ENCODE results near the gene SCN9A.

Gene SCN9A

DNA sequence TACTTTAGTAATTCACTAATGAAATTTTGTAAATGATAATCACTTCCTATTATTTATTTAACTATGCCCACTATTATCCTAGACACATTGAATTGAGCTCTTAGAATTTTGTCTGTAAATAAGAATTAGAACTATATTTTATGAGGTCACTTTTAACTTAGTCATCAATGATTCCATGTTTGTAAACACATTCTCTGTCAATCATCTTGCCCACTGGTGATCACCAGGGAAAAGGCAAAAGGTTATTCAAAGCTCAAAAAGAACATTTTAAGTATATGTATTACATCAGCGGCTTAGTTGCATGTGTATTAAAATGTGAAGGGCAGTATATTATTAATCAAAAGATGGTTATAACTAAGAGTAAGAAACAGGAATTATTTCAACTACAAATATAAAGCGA, 25.2 kb downstream of the SCN9A start:
- H3K4me1 Mint-ChIP-seq: peaks cover 10% of the 10 kb centered on the region
- H3K9me3 Mint-ChIP-seq: no peaks in the 10 kb centered on the region
- no peak overlapping the region for H3K27ac Mint-ChIP-seq
- H3K4me3 Mint-ChIP-seq: no peak overlapping the region
- TF ChIP-seq, protein P1, sequence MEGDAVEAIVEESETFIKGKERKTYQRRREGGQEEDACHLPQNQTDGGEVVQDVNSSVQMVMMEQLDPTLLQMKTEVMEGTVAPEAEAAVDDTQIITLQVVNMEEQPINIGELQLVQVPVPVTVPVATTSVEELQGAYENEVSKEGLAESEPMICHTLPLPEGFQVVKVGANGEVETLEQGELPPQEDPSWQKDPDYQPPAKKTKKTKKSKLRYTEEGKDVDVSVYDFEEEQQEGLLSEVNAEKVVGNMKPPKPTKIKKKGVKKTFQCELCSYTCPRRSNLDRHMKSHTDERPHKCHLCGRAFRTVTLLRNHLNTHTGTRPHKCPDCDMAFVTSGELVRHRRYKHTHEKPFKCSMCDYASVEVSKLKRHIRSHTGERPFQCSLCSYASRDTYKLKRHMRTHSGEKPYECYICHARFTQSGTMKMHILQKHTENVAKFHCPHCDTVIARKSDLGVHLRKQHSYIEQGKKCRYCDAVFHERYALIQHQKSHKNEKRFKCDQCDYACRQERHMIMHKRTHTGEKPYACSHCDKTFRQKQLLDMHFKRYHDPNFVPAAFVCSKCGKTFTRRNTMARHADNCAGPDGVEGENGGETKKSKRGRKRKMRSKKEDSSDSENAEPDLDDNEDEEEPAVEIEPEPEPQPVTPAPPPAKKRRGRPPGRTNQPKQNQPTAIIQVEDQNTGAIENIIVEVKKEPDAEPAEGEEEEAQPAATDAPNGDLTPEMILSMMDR (IDR thresholded peaks at IDR 0.05; ENCODE audit: unreplicated experiment in 3 of 3): no peak
- no peaks in the 10 kb centered on the region for H3K36me3 Mint-ChIP-seq (ENCODE audit: low read depth)
- H3K27me3 Mint-ChIP-seq (ENCODE audit: low read depth): no peaks in the 10 kb centered on the region

DNA sequence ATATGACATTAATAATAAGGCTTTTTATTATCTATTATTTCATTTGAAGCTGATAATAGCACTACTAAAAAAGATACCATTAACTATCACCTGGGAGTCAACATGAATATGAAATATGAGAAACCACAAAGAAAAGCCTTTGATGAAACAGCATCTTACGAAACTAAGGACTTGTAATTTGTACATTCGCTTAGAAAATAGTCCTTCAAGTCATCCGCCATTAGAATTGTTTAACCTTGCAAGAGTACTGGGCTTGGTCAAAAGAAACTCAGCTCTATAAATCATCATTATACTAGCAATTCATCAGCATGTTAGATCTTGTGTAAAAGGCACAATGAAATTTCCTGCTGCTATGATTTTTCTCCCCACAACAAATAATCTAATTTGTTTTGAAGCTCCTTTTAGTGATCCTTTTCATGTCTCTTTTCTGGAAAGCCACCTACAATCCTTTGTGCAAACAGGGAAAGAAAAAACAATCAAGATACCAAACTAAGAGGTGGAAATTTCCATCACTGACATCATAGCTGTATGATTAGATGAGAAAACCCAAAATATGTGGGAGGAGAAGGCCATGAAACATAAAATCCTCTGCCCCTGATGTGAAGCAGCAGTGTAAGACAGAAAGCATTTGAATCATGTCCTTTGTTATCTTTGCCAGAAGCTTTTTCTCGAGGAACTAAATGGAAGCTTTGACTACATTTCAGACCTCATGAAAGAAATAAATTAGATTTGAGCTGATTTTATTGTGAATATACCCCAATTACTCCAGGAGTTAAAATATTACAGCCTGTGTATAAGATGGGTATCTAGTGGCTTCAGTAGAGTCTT, 31.2 kb downstream of the SCN9A start:
- TF ChIP-seq, protein P1 (IDR thresholded peaks at IDR 0.05; ENCODE audit: unreplicated experiment in 3 of 3): no peak
- Mint-ChIP-seq H3K36me3 (ENCODE audit: low read depth) (no peaks in the 10 kb centered on the region), H3K4me3 (no peak overlapping the region), H3K4me1 (peaks cover 52% of the 10 kb centered on the region), H3K27ac (peak overlapping the region; percentile 73 to 80 (median 78)), H3K9me3 (no peaks in the 10 kb centered on the region), H3K27me3 (ENCODE audit: low read depth) (no peaks in the 10 kb centered on the region)

DNA sequence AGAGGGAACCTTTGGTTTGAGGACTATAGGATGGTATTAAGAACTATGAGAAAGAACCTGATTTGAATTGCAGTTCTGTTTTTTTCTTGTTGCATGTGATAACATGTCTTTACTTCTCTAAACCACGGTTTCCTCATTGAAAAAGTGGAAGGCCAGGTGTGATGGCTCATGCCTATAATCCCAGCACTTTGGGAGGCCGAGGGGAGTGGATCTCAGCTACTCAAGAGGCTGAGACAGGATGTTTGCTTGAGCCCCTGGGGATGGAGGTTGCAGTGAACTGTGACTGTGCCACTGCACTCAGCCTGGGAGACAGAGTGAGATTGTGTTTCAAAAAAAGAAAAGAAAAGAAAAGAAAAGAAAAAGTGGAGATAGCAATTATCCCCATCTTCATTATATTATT, 32.3 kb downstream of the SCN9A start:
- no peaks in the 10 kb centered on the region for H3K36me3 Mint-ChIP-seq (ENCODE audit: low read depth)
- peaks cover 52% of the 10 kb centered on the region for H3K4me1 Mint-ChIP-seq
- TF ChIP-seq, protein P1 (IDR thresholded peaks at IDR 0.05; ENCODE audit: unreplicated experiment in 3 of 3): no peak
- H3K9me3 Mint-ChIP-seq: no peaks in the 10 kb centered on the region
- no peak overlapping the region for H3K4me3 Mint-ChIP-seq
- peak overlapping the region in 2 of 3 experiments; percentile 22 to 83 for H3K27ac Mint-ChIP-seq
- H3K27me3 Mint-ChIP-seq (ENCODE audit: low read depth): no peaks in the 10 kb centered on the region

DNA sequence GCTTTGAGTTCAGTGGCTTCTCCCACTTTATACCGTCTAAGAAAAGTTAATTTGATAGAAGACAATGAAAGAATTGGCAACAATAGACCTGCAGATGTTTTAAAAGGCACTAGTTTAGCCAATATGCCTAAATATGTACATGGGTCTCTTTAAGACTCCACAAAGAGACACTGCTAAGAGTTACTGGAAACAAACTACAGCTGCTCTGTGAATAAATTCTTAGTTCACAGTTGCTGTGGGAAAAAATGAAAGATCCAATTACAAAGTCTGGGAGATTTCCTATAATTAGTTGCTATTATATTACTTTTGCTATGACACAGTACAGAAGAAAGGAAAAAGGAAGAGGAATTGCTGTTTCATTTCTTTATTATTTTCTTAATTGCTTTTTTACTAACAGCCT, 34.3 kb downstream of the SCN9A start:
- no peaks in the 10 kb centered on the region for H3K27me3 Mint-ChIP-seq (ENCODE audit: low read depth)
- H3K4me3 Mint-ChIP-seq: peak overlapping the region in 1 of 3 experiments; percentile 54
- H3K4me1 Mint-ChIP-seq: peaks cover 51% of the 10 kb centered on the region
- H3K9me3 Mint-ChIP-seq: no peaks in the 10 kb centered on the region
- H3K27ac Mint-ChIP-seq: peak overlapping the region; percentile 40 to 52 (median 46)
- H3K36me3 Mint-ChIP-seq (ENCODE audit: low read depth): no peaks in the 10 kb centered on the region
- TF ChIP-seq, protein P1 (IDR thresholded peaks at IDR 0.05; ENCODE audit: unreplicated experiment in 3 of 3): no peak

DNA sequence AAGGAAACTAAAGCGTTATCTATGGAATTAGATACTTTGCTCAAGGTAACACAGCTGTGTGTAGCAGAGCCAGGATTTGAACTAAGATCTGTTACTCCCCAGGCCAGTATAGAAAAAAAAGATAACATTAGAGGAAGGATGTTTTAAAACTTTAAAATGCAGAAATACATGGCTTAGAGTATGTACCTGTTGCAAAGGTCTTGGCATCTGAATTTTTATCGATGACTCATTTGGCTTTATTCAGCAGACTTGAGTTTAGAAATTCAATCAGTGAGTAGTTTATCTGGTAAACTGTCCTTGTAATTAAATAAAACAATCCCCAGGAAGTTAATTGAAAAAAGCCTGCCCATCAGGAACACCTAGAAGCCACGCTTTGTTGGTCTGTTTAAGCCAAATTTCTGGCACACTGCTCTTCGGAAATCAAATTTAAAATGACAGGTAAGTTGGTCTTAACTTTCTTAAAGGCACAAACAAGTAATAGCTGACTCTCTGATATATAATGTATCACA, 36.9 kb downstream of the SCN9A start:
- no peak overlapping the region for H3K27ac Mint-ChIP-seq
- H3K27me3 Mint-ChIP-seq (ENCODE audit: low read depth): no peaks in the 10 kb centered on the region
- H3K9me3 Mint-ChIP-seq: no peaks in the 10 kb centered on the region
- H3K36me3 Mint-ChIP-seq (ENCODE audit: low read depth): no peaks in the 10 kb centered on the region
- TF ChIP-seq, protein P1 (IDR thresholded peaks at IDR 0.05; ENCODE audit: unreplicated experiment in 3 of 3): no peak
- peaks cover 37% of the 10 kb centered on the region for H3K4me1 Mint-ChIP-seq
- H3K4me3 Mint-ChIP-seq: no peak overlapping the region

DNA sequence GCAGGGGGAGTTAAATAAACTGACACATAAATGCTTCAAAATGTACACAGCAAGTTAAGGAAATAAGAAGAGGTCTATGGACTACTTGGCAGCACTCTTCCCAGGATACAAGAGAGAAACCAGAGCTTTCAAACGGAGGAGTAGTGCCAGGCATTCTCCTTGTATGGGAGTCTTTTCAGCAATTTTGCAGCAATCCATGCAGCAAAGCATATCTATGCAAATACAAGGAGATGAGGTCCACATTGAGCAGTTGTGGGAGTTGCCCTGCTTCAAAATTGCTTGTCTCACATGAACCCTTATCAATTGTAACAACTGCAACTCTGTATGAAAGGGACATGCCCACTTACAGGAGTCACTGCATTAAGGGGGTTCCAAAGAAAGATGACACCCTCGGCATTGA, 37.8 kb downstream of the SCN9A start:
- Mint-ChIP-seq H3K36me3 (ENCODE audit: low read depth) (no peaks in the 10 kb centered on the region), H3K27me3 (ENCODE audit: low read depth) (no peaks in the 10 kb centered on the region), H3K9me3 (no peaks in the 10 kb centered on the region), H3K27ac (no peak overlapping the region), H3K4me3 (no peak overlapping the region), H3K4me1 (peaks cover 31% of the 10 kb centered on the region)
- TF ChIP-seq, protein P1 (IDR thresholded peaks at IDR 0.05; ENCODE audit: unreplicated experiment in 3 of 3): no peak

Measured in nephron (organoid).